Measurements from ENCODE around the gene TTLL10.

Gene TTLL10

GRCh38 chr1:1215080-1215676 is 41.5 kb downstream of the TTLL10 start:
- no peaks in the 10 kb centered on the region for H3K9me3 ChIP-seq (ENCODE audit: insufficient read depth, low read length)
- H3K36me3 ChIP-seq (ENCODE audit: insufficient read depth, insufficient read length, low read length): peaks cover 35% of the 10 kb centered on the region
- DNase-seq (ENCODE audit: low read depth, low spot score): no peak
- no peak overlapping the region for H3K4me3 ChIP-seq (ENCODE audit: insufficient read length, low read depth)
- peaks cover 2% of the 10 kb centered on the region for H3K4me1 ChIP-seq (ENCODE audit: insufficient read depth, insufficient read length)
- H3K9ac ChIP-seq (ENCODE audit: insufficient read length, low read depth): no peak overlapping the region
- H3K27me3 ChIP-seq (ENCODE audit: insufficient read depth, insufficient read length): no peaks in the 10 kb centered on the region
- TF ChIP-seq ZNF274 (IDR thresholded peaks at IDR 0.05; ENCODE audit: low read depth, low read length) (no peak), SUZ12 (IDR thresholded peaks at IDR 0.05; ENCODE audit: extremely low read depth, insufficient read depth, insufficient read length) (no peak), YY1 (IDR thresholded peaks at IDR 0.05; ENCODE audit: insufficient read depth, insufficient read length) (no peak)

- DNase-seq (ENCODE audit: low read depth, low spot score): no peak
- peaks cover 42% of the 10 kb centered on the region for H3K36me3 ChIP-seq (ENCODE audit: insufficient read depth, insufficient read length, low read length)
These were observed 42.4 kb downstream of the TTLL10 start for GRCh38 chr1:1215881-1216605.

GRCh38 chr1:1216770-1217620 is 43.3 kb downstream of the TTLL10 start:
- no peak overlapping the region for H3K4me3 ChIP-seq (ENCODE audit: insufficient read length, low read depth)
- TF ChIP-seq YY1 (IDR thresholded peaks at IDR 0.05; ENCODE audit: insufficient read depth, insufficient read length): no peak
- no peak for TF ChIP-seq SUZ12 (IDR thresholded peaks at IDR 0.05; ENCODE audit: extremely low read depth, insufficient read depth, insufficient read length)
- TF ChIP-seq ZNF274 (IDR thresholded peaks at IDR 0.05; ENCODE audit: low read depth, low read length): no peak
- no peak overlapping the region for H3K9ac ChIP-seq (ENCODE audit: insufficient read length, low read depth)
- no peak for DNase-seq (ENCODE audit: low read depth, low spot score)
- no peaks in the 10 kb centered on the region for H3K27me3 ChIP-seq (ENCODE audit: insufficient read depth, insufficient read length)
- H3K4me1 ChIP-seq (ENCODE audit: insufficient read depth, insufficient read length): no peaks in the 10 kb centered on the region
- no peaks in the 10 kb centered on the region for H3K9me3 ChIP-seq (ENCODE audit: insufficient read depth, low read length)
- peaks cover 48% of the 10 kb centered on the region for H3K36me3 ChIP-seq (ENCODE audit: insufficient read depth, insufficient read length, low read length)

More at GRCh38 chr1:1215881-1216605, 42.4 kb downstream of the TTLL10 start:
- Histone ChIP-seq H3K4me1 (ENCODE audit: insufficient read depth, insufficient read length) (no peaks in the 10 kb centered on the region), H3K9me3 (ENCODE audit: insufficient read depth, low read length) (no peaks in the 10 kb centered on the region), H3K4me3 (ENCODE audit: insufficient read length, low read depth) (no peak overlapping the region), H3K9ac (ENCODE audit: insufficient read length, low read depth) (no peak overlapping the region), H3K27me3 (ENCODE audit: insufficient read depth, insufficient read length) (no peaks in the 10 kb centered on the region)
- no peak for TF ChIP-seq YY1 (IDR thresholded peaks at IDR 0.05; ENCODE audit: insufficient read depth, insufficient read length)
- no peak for TF ChIP-seq ZNF274 (IDR thresholded peaks at IDR 0.05; ENCODE audit: low read depth, low read length)
- TF ChIP-seq SUZ12 (IDR thresholded peaks at IDR 0.05; ENCODE audit: extremely low read depth, insufficient read depth, insufficient read length): no peak

- no peak for TF ChIP-seq ZNF274 (IDR thresholded peaks at IDR 0.05; ENCODE audit: low read depth, low read length)
- Histone ChIP-seq H3K27me3 (ENCODE audit: insufficient read depth, insufficient read length) (no peaks in the 10 kb centered on the region), H3K9ac (ENCODE audit: insufficient read length, low read depth) (no peak overlapping the region), H3K4me3 (ENCODE audit: insufficient read length, low read depth) (no peak overlapping the region), H3K4me1 (ENCODE audit: insufficient read depth, insufficient read length) (no peaks in the 10 kb centered on the region), H3K9me3 (ENCODE audit: insufficient read depth, low read length) (no peaks in the 10 kb centered on the region), H3K36me3 (ENCODE audit: insufficient read depth, insufficient read length, low read length) (peaks cover 57% of the 10 kb centered on the region)
- no peak for DNase-seq (ENCODE audit: low read depth, low spot score)
These were observed 44.2 kb downstream of the TTLL10 start for GRCh38 chr1:1217621-1218523.

GRCh38 chr1:1218524-1219200 is 45.0 kb downstream of the TTLL10 start:
- H3K27me3 ChIP-seq (ENCODE audit: insufficient read depth, insufficient read length): no peaks in the 10 kb centered on the region
- TF ChIP-seq SUZ12 (IDR thresholded peaks at IDR 0.05; ENCODE audit: extremely low read depth, insufficient read depth, insufficient read length) (no peak), YY1 (IDR thresholded peaks at IDR 0.05; ENCODE audit: insufficient read depth, insufficient read length) (no peak), ZNF274 (IDR thresholded peaks at IDR 0.05; ENCODE audit: low read depth, low read length) (no peak)
- DNase-seq (ENCODE audit: low read depth, low spot score): no peak
- no peaks in the 10 kb centered on the region for H3K9me3 ChIP-seq (ENCODE audit: insufficient read depth, low read length)
- H3K9ac ChIP-seq (ENCODE audit: insufficient read length, low read depth): no peak overlapping the region
- H3K4me1 ChIP-seq (ENCODE audit: insufficient read depth, insufficient read length): no peaks in the 10 kb centered on the region
- H3K36me3 ChIP-seq (ENCODE audit: insufficient read depth, insufficient read length, low read length): peaks cover 64% of the 10 kb centered on the region
- H3K4me3 ChIP-seq (ENCODE audit: insufficient read length, low read depth): no peak overlapping the region

- Histone ChIP-seq H3K4me3 (ENCODE audit: insufficient read length, low read depth) (no peak overlapping the region), H3K9me3 (ENCODE audit: insufficient read depth, low read length) (no peaks in the 10 kb centered on the region), H3K36me3 (ENCODE audit: insufficient read depth, insufficient read length, low read length) (peaks cover 68% of the 10 kb centered on the region), H3K27me3 (ENCODE audit: insufficient read depth, insufficient read length) (no peaks in the 10 kb centered on the region), H3K9ac (ENCODE audit: insufficient read length, low read depth) (no peak overlapping the region), H3K4me1 (ENCODE audit: insufficient read depth, insufficient read length) (no peaks in the 10 kb centered on the region)
- TF ChIP-seq YY1 (IDR thresholded peaks at IDR 0.05; ENCODE audit: insufficient read depth, insufficient read length) (no peak), ZNF274 (IDR thresholded peaks at IDR 0.05; ENCODE audit: low read depth, low read length) (no peak), SUZ12 (IDR thresholded peaks at IDR 0.05; ENCODE audit: extremely low read depth, insufficient read depth, insufficient read length) (no peak)
- no peak for DNase-seq (ENCODE audit: low read depth, low spot score)
These were observed 45.7 kb downstream of the TTLL10 start for GRCh38 chr1:1219341-1219740.

Data from NT2/D1 (cell line).